CD4-positive, alpha-beta T cell treated with Interleukin-10 for 1 hour (primary cell): ENCODE data around the gene GPR158.
"Not testable (repeated sequence)": the region's sequence is repeated elsewhere in the genome, so short reads cannot be mapped to it uniquely, and the experiment has no call there.

Experiments used
- DNase-seq: peaks from one replicate; pipeline ENCODE4 v3.0.0-alpha.2; 2020

The GPR158 gene

GRCh38 chr10:25308278-25308677 lies 133.5 kb downstream of the GPR158 start:
- DNase-seq, result no peak

GRCh38 chr10:25317596-25318211 lies 142.9 kb downstream of the GPR158 start:
- DNase-seq, result not testable (repeated sequence)

GRCh38 chr10:25327273-25327672 lies 152.5 kb downstream of the GPR158 start:
- no peak for DNase-seq

- DNase-seq, result no peak
Measured at GRCh38 chr10:25328361-25328760, 153.6 kb downstream of the GPR158 start.

GRCh38 chr10:25329587-25329986 lies 154.8 kb downstream of the GPR158 start:
- not testable (repeated sequence) for DNase-seq

- no peak for DNase-seq
Measured at GRCh38 chr10:25334445-25334844, 159.6 kb downstream of the GPR158 start.

- no peak for DNase-seq
Measured at GRCh38 chr10:25336330-25336729, 161.5 kb downstream of the GPR158 start.

- DNase-seq, result no peak
Measured at GRCh38 chr10:25338271-25338670, 163.5 kb downstream of the GPR158 start.

GRCh38 chr10:25339966-25340365 lies 165.2 kb downstream of the GPR158 start:
- DNase-seq, result no peak

GRCh38 chr10:25349520-25349919 lies 174.7 kb downstream of the GPR158 start:
- no peak for DNase-seq

- DNase-seq, result no peak
Measured at GRCh38 chr10:25356609-25357008, 181.8 kb downstream of the GPR158 start.

GRCh38 chr10:25357269-25357668 lies 182.5 kb downstream of the GPR158 start:
- no peak for DNase-seq

- DNase-seq, result no peak
Measured at GRCh38 chr10:25382029-25382810, 207.4 kb downstream of the GPR158 start.

GRCh38 chr10:25382901-25383300 lies 208.1 kb downstream of the GPR158 start:
- not testable (repeated sequence) for DNase-seq

- DNase-seq, result no peak
Measured at GRCh38 chr10:25383686-25384085, 208.9 kb downstream of the GPR158 start.

- no peak for DNase-seq
Measured at GRCh38 chr10:25384618-25385017, 209.8 kb downstream of the GPR158 start.

GRCh38 chr10:25388188-25388861 lies 213.5 kb downstream of the GPR158 start:
- DNase-seq, result no peak

GRCh38 chr10:25388862-25389206 lies 214.0 kb downstream of the GPR158 start:
- no peak for DNase-seq

GRCh38 chr10:25390733-25391132 lies 215.9 kb downstream of the GPR158 start:
- no peak for DNase-seq

- no peak for DNase-seq
Measured at GRCh38 chr10:25392132-25392531, 217.3 kb downstream of the GPR158 start.

- DNase-seq, result no peak
Measured at GRCh38 chr10:25393621-25394020, 218.8 kb downstream of the GPR158 start.

GRCh38 chr10:25398680-25399079 lies 223.9 kb downstream of the GPR158 start:
- DNase-seq, result no peak

- DNase-seq, result no peak
Measured at GRCh38 chr10:25405871-25406270, 231.1 kb downstream of the GPR158 start.

- no peak for DNase-seq
Measured at GRCh38 chr10:25417611-25418010, 242.8 kb downstream of the GPR158 start.
